GM12878 (cell line): ENCODE measurements around the gene MFAP4. TPM values are rescaled to one million over a fixed set of nuclear protein-coding genes. Genes with fewer than 3 reads are reported as not detected.

Experiments
- ATAC-seq: fragments of 200-7000 bp; cut with Tn5 transposase; 3 replicates; pipeline ENCODE4 v1.9.1; 2020; ENCODE audit warnings: mild to moderate bottlenecking, moderate library complexity
- BruUV-seq: library from RNA; stranded (reverse); fragments of 400-500 nt; replicated peaks from 2 replicates; lab custom pipeline; 2021; lab: Mats Ljungman, UMichigan
- CTCF ChIA-PET: fragments of 300-600 bp; sonication (Branson Sonifier 250); formaldehyde crosslinking; extraction: SDS; loops from one replicate; lab custom pipeline; 2021; ENCODE audit warnings: inconsistent platforms; lab: Yijun Ruan, JAX
- POLR2A ChIA-PET: fragments of 350-600 bp; formaldehyde crosslinking; extraction: SDS; loops from one replicate; lab custom pipeline; 2021; ENCODE audit warnings: inconsistent platforms; lab: Charles Lee
- RAD21 ChIA-PET: fragments of 300-600 bp; sonication (Branson Sonifier 250); formaldehyde crosslinking; loops from one replicate; lab custom pipeline; 2023; ENCODE audit warnings: antibody characterized with exemption; ENCODE audit not compliant: unreplicated experiment; lab: Charles Lee
- SMC1A ChIA-PET: fragments of 300-600 bp; sonication (Branson Sonifier 250); formaldehyde crosslinking; loops from one replicate; lab custom pipeline; 2023; ENCODE audit not compliant: unreplicated experiment, uncharacterized antibody; lab: Charles Lee
- DNase-seq: peaks from one replicate; pipeline ENCODE4 v3.0.0-alpha.2; 2011; ENCODE audit warnings: low read depth, low spot score
- FAIRE-seq: peaks from 3 replicates; lab custom pipeline; 2011; peaks lifted over from hg19 to GRCh38; lab: Jason Lieb, UNC
- H2AFZ ChIP-seq: 2 replicates; pipeline ENCODE4 v1.6.0; 2011; ENCODE audit warnings: low read depth, low read length, control low read depth; ENCODE audit not compliant: control insufficient read depth
- H3K27ac ChIP-seq: 2 replicates; pipeline ENCODE4 v1.5.1; 2011; ENCODE audit warnings: control low read depth; ENCODE audit not compliant: control insufficient read depth, insufficient read depth
- H3K27me3 ChIP-seq, 2 experiments: replicated peaks in 1 of 2; 2 replicates each; pipeline versions ENCODE4 v1.6.0 to v1.6.1; 2011; ENCODE audit warnings: low read length in 1 of 2; ENCODE audit not compliant: control insufficient read depth in 2 of 2, insufficient read depth in 2 of 2
- H3K36me3 ChIP-seq, 2 experiments: 2 replicates each; pipeline ENCODE4 v1.5.1; 2011; ENCODE audit warnings: low read length in 1 of 2; ENCODE audit not compliant: control insufficient read depth in 2 of 2, insufficient read depth in 2 of 2
- H3K4me1 ChIP-seq: 2 replicates; pipeline ENCODE4 v1.6.1; 2011; ENCODE audit warnings: mild to moderate bottlenecking, low read length, moderate library complexity, mixed read lengths; ENCODE audit not compliant: control insufficient read depth, insufficient read depth
- H3K4me2 ChIP-seq: 2 replicates; pipeline ENCODE4 v1.6.0; 2011; ENCODE audit warnings: control low read depth; ENCODE audit not compliant: control insufficient read depth, insufficient read depth
- H3K4me3 ChIP-seq: fragments of 200-600 bp; sonication (generic); 2 replicates; pipeline ENCODE4 v1.5.1; 2016
- H3K79me2 ChIP-seq: 2 replicates; pipeline ENCODE4 v1.6.0; 2011; ENCODE audit warnings: low read length; ENCODE audit not compliant: control insufficient read depth, insufficient read depth
- H3K9ac ChIP-seq: 2 replicates; pipeline ENCODE4 v1.8.0; 2011; ENCODE audit warnings: low read length, control low read depth, mixed read lengths; ENCODE audit not compliant: control insufficient read depth, insufficient read depth
- H3K9me3 ChIP-seq: replicated peaks from 3 replicates; pipeline ENCODE4 v1.5.1; 2011; ENCODE audit warnings: mild to moderate bottlenecking, low read length; ENCODE audit not compliant: control insufficient read depth, insufficient read depth
- H4K20me1 ChIP-seq: 2 replicates; pipeline ENCODE4 v1.6.0; 2011; ENCODE audit not compliant: control insufficient read depth, insufficient read depth
- BCL11A ChIP-seq: IDR thresholded peaks from 2 replicates; pipeline ENCODE4 v1.6.1; 2011; ENCODE audit warnings: low read depth, low read length
- CBFB ChIP-seq: IDR thresholded peaks from 2 replicates; pipeline ENCODE4 v1.6.1; 2016; ENCODE audit warnings: antibody characterized with exemption, low read depth
- CREM ChIP-seq: IDR thresholded peaks from 2 replicates; pipeline ENCODE4 v1.6.1; 2014; ENCODE audit warnings: antibody characterized with exemption, low read depth
- DPF2 ChIP-seq: fragments of 450-650 bp; IDR thresholded peaks from 2 replicates; pipeline ENCODE4 v1.6.1; 2017; ENCODE audit warnings: mild to moderate bottlenecking
- JUND ChIP-seq: IDR thresholded peaks from 2 replicates; pipeline ENCODE4 v1.6.1; 2012; ENCODE audit warnings: low read depth, mild to moderate bottlenecking, low read length, improper control_type of control experiment, moderate library complexity
- NFXL1 ChIP-seq: fragments of 450-650 bp; IDR thresholded peaks from 2 replicates; pipeline ENCODE4 v1.6.1; 2017; ENCODE audit warnings: antibody characterized with exemption, mild to moderate bottlenecking, borderline replicate concordance
- RB1 ChIP-seq: fragments of 450-650 bp; formaldehyde crosslinking; IDR thresholded peaks from 2 replicates; pipeline ENCODE4 v1.6.1; 2017; ENCODE audit warnings: mild to moderate bottlenecking, borderline replicate concordance
- RFX5 ChIP-seq: IDR thresholded peaks from 2 replicates; pipeline ENCODE4 v1.6.1; 2011; ENCODE audit warnings: low read depth, low read length, improper control_type of control experiment
- SIN3A ChIP-seq: IDR thresholded peaks from 2 replicates; pipeline ENCODE4 v1.6.1; 2012; ENCODE audit warnings: low read depth, low read length, improper control_type of control experiment
- WGBS: methylation state at CpG from one replicate; pipeline ENCODE4 v1.1.6; 2016; ENCODE audit warnings: low lambda C conversion rate; ENCODE audit not compliant: insufficient replicate concordance, insufficient coverage; ENCODE audit errors: missing lambda C conversion rate; 5-methylcytosine and 5-hydroxymethylcytosine counted together
- in situ Hi-C: fragments of 300-500 bp; cut with MboI; formaldehyde crosslinking; loops from 9 replicates; pipeline ENCODE4 v1.14.3; 2018; ENCODE audit warnings: mixed read lengths
- intact Hi-C: fragments of 100-400 bp; cut with micrococcal nuclease; formaldehyde crosslinking; loops from one replicate; pipeline ENCODE4 v1.14.2; 2022; ENCODE audit not compliant: unreplicated experiment
- polyA plus RNA-seq, 11 experiments: library from polyadenylated mRNA; depleted of rRNA in 4 of 11; unstranded in 6 of 11; stranded (reverse) in 5 of 11; fragments of >200 nt; fragmentation: Nextera tagmentation in 4 of 11; fragmentation: Illumina TruSeq in 1 of 11; extraction: Ambion mirVana in 4 of 11; extraction: Trizol in 1 of 11; gene quantifications; 1 replicate in 1 of 11; 2 replicates in 10 of 11; pipeline versions ENCODE4 v1.2.1 to v1.2.3, GENCODE V29; 2011 to 2016; ENCODE audit warnings: inconsistent platforms in 2 of 11, missing spikeins in 2 of 11, low read depth in 1 of 11
- total RNA-seq, 4 experiments: library from RNA; depleted of rRNA in 3 of 4; stranded (reverse); fragments of >200 nt in 3 of 4; fragmentation: Illumina TruSeq in 1 of 4; extraction: Trizol in 1 of 4; gene quantifications; 2 replicates each; pipeline versions ENCODE4 v1.2.1 to v1.2.3, GENCODE V29; 2013 to 2021
- TF ChIP-seq, protein P1 (sequence below): fragments of 450-650 bp; IDR thresholded peaks from 2 replicates; pipeline ENCODE4 v1.6.1; 2017; ENCODE audit warnings: antibody characterized with exemption, mild to moderate bottlenecking, moderate library complexity

Gene MFAP4
- total and polyA plus RNA-seq, 10 of the 15 experiments (the other 5 are each of a cell fraction or from before 2014, with no cell fraction given): 0.08 to 0.28 (median 0.09) TPM; not detected in 7

GRCh38 chr17:19411631-19412030 is 24.6 kb upstream of the MFAP4 start:
- H3K27ac ChIP-seq: no peak overlapping the region
- H3K36me3 ChIP-seq: no peaks in the 10 kb centered on the region
- no peak for TF ChIP-seq RB1
- no peak for TF ChIP-seq CBFB
- TF ChIP-seq JUND: no peak
- TF ChIP-seq DPF2: no peak
- H2AFZ ChIP-seq: no peak overlapping the region
- no peak for FAIRE-seq
- H3K27me3 ChIP-seq: peaks cover 1 to 3% of the 10 kb centered on the region in 2 experiments
- BruUV-seq: no TSS peak
- H3K9ac ChIP-seq: no peak overlapping the region
- RAD21 ChIA-PET: no interaction called here
- SMC1A ChIA-PET: no interaction called here
- no peak for ATAC-seq
- DNase-seq: no peak
- H3K79me2 ChIP-seq: no peaks in the 10 kb centered on the region
- CTCF ChIA-PET: interaction anchor here (1.0 kb wide), 1 partner anchor 35 kb away, joined by 3 read pairs; no protein-coding TSS in a partner anchor
- no peak overlapping the region for H3K4me2 ChIP-seq
- 69% methylated on average over 8 of the region's 9 CpGs for WGBS
- H4K20me1 ChIP-seq: no peaks in the 10 kb centered on the region
- intact Hi-C loops: no loop called here
- POLR2A ChIA-PET: no interaction called here
- no peaks in the 10 kb centered on the region for H3K4me1 ChIP-seq
- H3K4me3 ChIP-seq: no peak overlapping the region
- no peaks in the 10 kb centered on the region for H3K9me3 ChIP-seq
- in situ Hi-C loops: no loop called here

GRCh38 chr17:19410875-19411620 is 24.1 kb upstream of the MFAP4 start, which contains the start of gene RNF112:
Gene RNF112, plus strand, starts transcription at chr17:19411232. Its CDS starts 177 bp downstream, at chr17:19411409.
- intact Hi-C loops (no loop called here), in situ Hi-C loops (no loop called here)
- RAD21 ChIA-PET: no interaction called here
- no peak within 1 kb of the TSS for H3K4me3 ChIP-seq
- H3K9ac ChIP-seq: no peak within 1 kb of the TSS
- ATAC-seq: no peak
- no peaks in the 10 kb centered on the region for H3K79me2 ChIP-seq
- no peak within 1 kb of the TSS for H3K27ac ChIP-seq
- POLR2A ChIA-PET: no interaction called here
- CTCF ChIA-PET: interaction anchor here (1.0 kb wide), 1 partner anchor 36 kb away, joined by 3 read pairs; no protein-coding TSS in a partner anchor
- WGBS: 21% methylated on average over 23 of the region's 23 CpGs
- no peaks in the 10 kb centered on the region for H3K9me3 ChIP-seq
- no peaks in the 10 kb centered on the region for H3K4me1 ChIP-seq
- no peak for TF ChIP-seq BCL11A
- TF ChIP-seq NFXL1: no peak
- TF ChIP-seq, protein P1, sequence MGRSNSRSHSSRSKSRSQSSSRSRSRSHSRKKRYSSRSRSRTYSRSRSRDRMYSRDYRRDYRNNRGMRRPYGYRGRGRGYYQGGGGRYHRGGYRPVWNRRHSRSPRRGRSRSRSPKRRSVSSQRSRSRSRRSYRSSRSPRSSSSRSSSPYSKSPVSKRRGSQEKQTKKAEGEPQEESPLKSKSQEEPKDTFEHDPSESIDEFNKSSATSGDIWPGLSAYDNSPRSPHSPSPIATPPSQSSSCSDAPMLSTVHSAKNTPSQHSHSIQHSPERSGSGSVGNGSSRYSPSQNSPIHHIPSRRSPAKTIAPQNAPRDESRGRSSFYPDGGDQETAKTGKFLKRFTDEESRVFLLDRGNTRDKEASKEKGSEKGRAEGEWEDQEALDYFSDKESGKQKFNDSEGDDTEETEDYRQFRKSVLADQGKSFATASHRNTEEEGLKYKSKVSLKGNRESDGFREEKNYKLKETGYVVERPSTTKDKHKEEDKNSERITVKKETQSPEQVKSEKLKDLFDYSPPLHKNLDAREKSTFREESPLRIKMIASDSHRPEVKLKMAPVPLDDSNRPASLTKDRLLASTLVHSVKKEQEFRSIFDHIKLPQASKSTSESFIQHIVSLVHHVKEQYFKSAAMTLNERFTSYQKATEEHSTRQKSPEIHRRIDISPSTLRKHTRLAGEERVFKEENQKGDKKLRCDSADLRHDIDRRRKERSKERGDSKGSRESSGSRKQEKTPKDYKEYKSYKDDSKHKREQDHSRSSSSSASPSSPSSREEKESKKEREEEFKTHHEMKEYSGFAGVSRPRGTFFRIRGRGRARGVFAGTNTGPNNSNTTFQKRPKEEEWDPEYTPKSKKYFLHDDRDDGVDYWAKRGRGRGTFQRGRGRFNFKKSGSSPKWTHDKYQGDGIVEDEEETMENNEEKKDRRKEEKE: no peak
- no peak for TF ChIP-seq CREM
- no peak for TF ChIP-seq JUND
- no peak for TF ChIP-seq RFX5
- no peak for TF ChIP-seq SIN3A
- no TSS peak for BruUV-seq
- SMC1A ChIA-PET: no interaction called here
- peaks cover 1 to 3% of the 10 kb centered on the region in 2 experiments for H3K27me3 ChIP-seq
- FAIRE-seq: no peak
- no peaks in the 10 kb centered on the region for H3K36me3 ChIP-seq
- H4K20me1 ChIP-seq: no peaks in the 10 kb centered on the region
- DNase-seq: no peak
- no peak within 1 kb of the TSS for H2AFZ ChIP-seq
- no peak within 1 kb of the TSS for H3K4me2 ChIP-seq
